K562 (cell line): Measurements from ENCODE around the gene EFHB. TPM values are rescaled to one million over a fixed set of nuclear protein-coding genes. Genes with fewer than 3 reads are reported as not detected.

Source experiments
- C11orf30 ChIP-seq: fragments of 450-650 bp; IDR thresholded peaks from 2 replicates; pipeline ENCODE4 v1.6.1; 2016; ENCODE audit warnings: low read depth, mild to moderate bottlenecking
- MECOM ChIP-seq: fragments of 250-450 bp; sonication (Bioruptor Pico); IDR thresholded peaks from 2 replicates; pipeline ENCODE4 v1.8.0; 2022; ENCODE audit warnings: inconsistent platforms
- MTA1 ChIP-seq: fragments of 450-650 bp; IDR thresholded peaks from 2 replicates; pipeline ENCODE4 v1.6.1; 2017; ENCODE audit warnings: borderline replicate concordance
- MTA2 ChIP-seq: fragments of 450-650 bp; IDR thresholded peaks from 2 replicates; pipeline ENCODE4 v1.6.1; 2016; ENCODE audit warnings: low read depth
- NFE2 ChIP-seq: IDR thresholded peaks from 2 replicates; pipeline ENCODE4 v1.6.1; 2014; ENCODE audit warnings: antibody characterized with exemption, low read depth
- PHF8 ChIP-seq: fragments of 200-600 bp; sonication (generic); IDR thresholded peaks from 2 replicates; pipeline ENCODE4 v1.6.1; 2012; ENCODE audit warnings: mixed run types, mild to moderate bottlenecking, inconsistent platforms, low read length, moderate library complexity, borderline replicate concordance
- PML ChIP-seq: IDR thresholded peaks from 2 replicates; pipeline ENCODE4 v1.6.1; 2012; ENCODE audit warnings: low read length, inconsistent platforms
- RFX5 ChIP-seq: IDR thresholded peaks from 2 replicates; pipeline ENCODE4 v1.6.1; 2011; ENCODE audit warnings: low read depth, mild to moderate bottlenecking, improper control_type of control experiment, low read length
- SIN3A ChIP-seq, 2 experiments: fragments of 150-350 bp in 1 of 2; IDR thresholded peaks; 2 replicates each; pipeline ENCODE4 v1.6.1; 2011 to 2016; ENCODE audit warnings: borderline replicate concordance in 2 of 2, low read depth in 2 of 2, low read length in 2 of 2, mild to moderate bottlenecking in 2 of 2, moderate library complexity in 2 of 2; ENCODE audit not compliant: control insufficient read depth in 1 of 2
- TOE1 ChIP-seq, 2 experiments: fragments of 450-650 bp in 1 of 2; sonication (generic) in 1 of 2; formaldehyde crosslinking in 1 of 2; IDR thresholded peaks; 2 replicates each; pipeline versions ENCODE4 v1.7.1 to v1.8.0; 2016 to 2022; ENCODE audit warnings: borderline replicate concordance in 2 of 2, mild to moderate bottlenecking in 2 of 2, antibody characterized with exemption in 1 of 2, inconsistent platforms in 1 of 2, low read depth in 1 of 2, missing genetic modification reagents in 1 of 2, moderate library complexity in 1 of 2
- ZNF140 ChIP-seq: fragments of 250-450 bp; sonication (Bioruptor Pico); IDR thresholded peaks from 2 replicates; pipeline ENCODE4 v1.8.0; 2021; ENCODE audit warnings: moderate library complexity, mild to moderate bottlenecking, inconsistent platforms
- ZNF263 ChIP-seq: sonication (generic); formaldehyde crosslinking; IDR thresholded peaks from 2 replicates; pipeline ENCODE4 v1.8.0; 2022; ENCODE audit warnings: mild to moderate bottlenecking, missing genetic modification reagents, borderline replicate concordance
- ZNF75A ChIP-seq: fragments of 450-650 bp; formaldehyde crosslinking; IDR thresholded peaks from 2 replicates; pipeline ENCODE4 v1.4.0; 2020; ENCODE audit warnings: mild to moderate bottlenecking
- ZNF764 ChIP-seq: fragments of 250-450 bp; sonication (Bioruptor Pico); IDR thresholded peaks from 2 replicates; pipeline ENCODE4 v1.4.0; 2020; ENCODE audit warnings: low read depth, mild to moderate bottlenecking, moderate library complexity
- polyA plus RNA-seq, 8 experiments: library from polyadenylated mRNA; depleted of rRNA in 4 of 8; stranded (reverse) in 5 of 8; unstranded in 3 of 8; fragments of >200 nt; fragmentation: Nextera tagmentation in 2 of 8; fragmentation: Illumina TruSeq in 1 of 8; extraction: Ambion mirVana in 2 of 8; extraction: Trizol in 1 of 8; gene quantifications; 2 replicates each; pipeline versions ENCODE4 v1.2.1 to v1.2.3, GENCODE V29; 2011 to 2014; ENCODE audit warnings: inconsistent platforms in 1 of 8, missing spikeins in 1 of 8
- total RNA-seq, 7 experiments: library from RNA; depleted of rRNA in 6 of 7; stranded (reverse); fragments of >200 nt in 6 of 7; fragmentation: Illumina TruSeq in 2 of 7; extraction: Trizol in 2 of 7; gene quantifications; 2 replicates each; pipeline versions ENCODE4 v1.2.1 to v1.2.3, GENCODE V29; 2011 to 2021; ENCODE audit warnings: low replicate concordance in 1 of 7
- TF ChIP-seq, protein P1 (sequence below): fragments of 250-450 bp; sonication (Bioruptor Pico); IDR thresholded peaks from 2 replicates; pipeline ENCODE4 v1.4.0; 2020; ENCODE audit warnings: mild to moderate bottlenecking, moderate library complexity
- TF ChIP-seq, protein P2 (sequence below), 2 experiments: fragments of 200-800 bp in 1 of 2; sonication (Bioruptor generic) in 1 of 2; sonication (generic) in 1 of 2; formaldehyde crosslinking in 1 of 2; IDR thresholded peaks in 1 of 2; conservative IDR thresholded peaks in 1 of 2; 2 replicates each; pipeline versions ENCODE4 v1.5.0 to v1.6.1; 2016 to 2020; ENCODE audit warnings: missing compliant biosample characterization in 1 of 2, missing genetic modification characterization in 1 of 2, missing genetic modification reagents in 1 of 2
- TF ChIP-seq, protein P3 (sequence below): fragments of 250-450 bp; sonication (Bioruptor Pico); IDR thresholded peaks from 2 replicates; pipeline ENCODE4 v1.9.0; 2021; ENCODE audit warnings: mild to moderate bottlenecking, inconsistent platforms

The EFHB gene
- total and polyA plus RNA-seq, 9 of the 15 experiments (the other 6 are each of a cell fraction or from before 2014, with no cell fraction given), result 1.5 to 4.0 (median 1.8) TPM

DNA sequence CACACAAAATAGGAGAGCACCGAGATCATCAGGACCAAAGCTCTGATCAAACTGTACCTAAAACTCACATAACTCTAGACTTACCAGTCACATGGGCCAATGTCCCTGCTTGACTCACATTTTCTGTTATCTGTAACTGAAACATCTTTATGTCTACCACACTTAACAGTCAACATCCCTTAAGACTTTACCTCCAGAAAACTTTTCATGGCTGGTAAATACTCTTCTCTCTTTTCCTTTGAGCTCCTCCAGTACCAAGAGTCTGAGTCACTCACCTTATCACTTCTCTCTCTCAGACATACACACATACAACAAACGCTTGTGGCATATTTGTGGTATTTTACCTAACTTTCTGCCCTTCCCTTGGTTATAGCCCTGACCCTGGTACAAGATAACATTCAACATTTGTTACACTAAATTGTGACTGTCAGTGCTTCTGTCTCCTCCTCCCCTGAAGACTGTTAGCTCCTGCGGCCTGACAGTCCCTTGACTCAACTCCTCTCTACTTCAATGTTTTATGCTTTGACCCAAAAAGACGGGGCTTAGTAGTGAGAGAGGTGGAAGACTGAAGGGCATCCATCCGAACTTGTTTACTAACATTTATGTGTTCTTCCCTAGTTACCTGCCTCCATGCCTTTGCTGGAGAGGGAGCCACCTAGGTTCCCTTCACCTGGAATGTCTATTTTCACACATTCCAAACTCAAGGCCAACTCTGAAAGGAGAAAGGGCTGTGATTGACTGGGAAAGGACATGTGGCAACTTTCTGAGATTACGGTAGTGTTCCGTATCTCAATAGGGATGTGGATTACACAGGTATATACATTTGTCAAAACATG is 3.7 kb upstream of the EFHB start (continued):
- TF ChIP-seq, protein P1, sequence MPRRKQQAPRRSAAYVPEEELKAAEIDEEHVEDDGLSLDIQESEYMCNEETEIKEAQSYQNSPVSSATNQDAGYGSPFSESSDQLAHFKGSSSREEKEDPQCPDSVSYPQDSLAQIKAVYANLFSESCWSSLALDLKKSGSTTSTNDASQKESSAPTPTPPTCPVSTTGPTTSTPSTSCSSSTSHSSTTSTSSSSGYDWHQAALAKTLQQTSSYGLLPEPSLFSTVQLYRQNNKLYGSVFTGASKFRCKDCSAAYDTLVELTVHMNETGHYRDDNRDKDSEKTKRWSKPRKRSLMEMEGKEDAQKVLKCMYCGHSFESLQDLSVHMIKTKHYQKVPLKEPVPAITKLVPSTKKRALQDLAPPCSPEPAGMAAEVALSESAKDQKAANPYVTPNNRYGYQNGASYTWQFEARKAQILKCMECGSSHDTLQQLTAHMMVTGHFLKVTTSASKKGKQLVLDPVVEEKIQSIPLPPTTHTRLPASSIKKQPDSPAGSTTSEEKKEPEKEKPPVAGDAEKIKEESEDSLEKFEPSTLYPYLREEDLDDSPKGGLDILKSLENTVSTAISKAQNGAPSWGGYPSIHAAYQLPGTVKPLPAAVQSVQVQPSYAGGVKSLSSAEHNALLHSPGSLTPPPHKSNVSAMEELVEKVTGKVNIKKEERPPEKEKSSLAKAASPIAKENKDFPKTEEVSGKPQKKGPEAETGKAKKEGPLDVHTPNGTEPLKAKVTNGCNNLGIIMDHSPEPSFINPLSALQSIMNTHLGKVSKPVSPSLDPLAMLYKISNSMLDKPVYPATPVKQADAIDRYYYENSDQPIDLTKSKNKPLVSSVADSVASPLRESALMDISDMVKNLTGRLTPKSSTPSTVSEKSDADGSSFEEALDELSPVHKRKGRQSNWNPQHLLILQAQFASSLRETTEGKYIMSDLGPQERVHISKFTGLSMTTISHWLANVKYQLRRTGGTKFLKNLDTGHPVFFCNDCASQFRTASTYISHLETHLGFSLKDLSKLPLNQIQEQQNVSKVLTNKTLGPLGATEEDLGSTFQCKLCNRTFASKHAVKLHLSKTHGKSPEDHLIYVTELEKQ, result no peak
- TF ChIP-seq, protein P2, sequence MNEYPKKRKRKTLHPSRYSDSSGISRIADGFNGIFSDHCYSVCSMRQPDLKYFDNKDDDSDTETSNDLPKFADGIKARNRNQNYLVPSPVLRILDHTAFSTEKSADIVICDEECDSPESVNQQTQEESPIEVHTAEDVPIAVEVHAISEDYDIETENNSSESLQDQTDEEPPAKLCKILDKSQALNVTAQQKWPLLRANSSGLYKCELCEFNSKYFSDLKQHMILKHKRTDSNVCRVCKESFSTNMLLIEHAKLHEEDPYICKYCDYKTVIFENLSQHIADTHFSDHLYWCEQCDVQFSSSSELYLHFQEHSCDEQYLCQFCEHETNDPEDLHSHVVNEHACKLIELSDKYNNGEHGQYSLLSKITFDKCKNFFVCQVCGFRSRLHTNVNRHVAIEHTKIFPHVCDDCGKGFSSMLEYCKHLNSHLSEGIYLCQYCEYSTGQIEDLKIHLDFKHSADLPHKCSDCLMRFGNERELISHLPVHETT (CRISPR knock-in tag; conservative IDR thresholded peaks at IDR 0.05 in 1 of 2, IDR thresholded peaks at IDR 0.05 in 1 of 2), result peak in 1 of 2 experiments; percentile 51; a peak in 1 of 4 replicates
- TF ChIP-seq PML (peak; percentile 64; the same call in 1 of the 2 replicates), ZNF140 (no peak), RFX5 (no peak), NFE2 (peak; percentile 57), ZNF764 (CRISPR knock-in tag) (no peak), MTA2 (peak; percentile 52), ZNF75A (CRISPR knock-in tag) (0 out of 2 replicates have a peak, but pooled peaks have one; percentile 37), TOE1 (IDR thresholded peaks at IDR 0.05; ENCODE audit: borderline replicate concordance) (0 out of 2 replicates have a peak, but pooled peaks have one; percentile 56), TOE1 (CRISPR knock-in tag; IDR thresholded peaks at IDR 0.05; ENCODE audit: borderline replicate concordance, low read depth) (no peak), MECOM (CRISPR knock-in tag) (no peak), SIN3A (IDR thresholded peaks at IDR 0.05; ENCODE audit: borderline replicate concordance in 2 of 2, control insufficient read depth in 1 of 2, low read depth in 2 of 2, low read length in 2 of 2) (no peak), C11orf30 (no peak), MTA1 (peak; percentile 53; the same call in 1 of the 2 replicates), ZNF263 (CRISPR knock-in tag) (no peak), PHF8 (no peak)
- TF ChIP-seq, protein P3, sequence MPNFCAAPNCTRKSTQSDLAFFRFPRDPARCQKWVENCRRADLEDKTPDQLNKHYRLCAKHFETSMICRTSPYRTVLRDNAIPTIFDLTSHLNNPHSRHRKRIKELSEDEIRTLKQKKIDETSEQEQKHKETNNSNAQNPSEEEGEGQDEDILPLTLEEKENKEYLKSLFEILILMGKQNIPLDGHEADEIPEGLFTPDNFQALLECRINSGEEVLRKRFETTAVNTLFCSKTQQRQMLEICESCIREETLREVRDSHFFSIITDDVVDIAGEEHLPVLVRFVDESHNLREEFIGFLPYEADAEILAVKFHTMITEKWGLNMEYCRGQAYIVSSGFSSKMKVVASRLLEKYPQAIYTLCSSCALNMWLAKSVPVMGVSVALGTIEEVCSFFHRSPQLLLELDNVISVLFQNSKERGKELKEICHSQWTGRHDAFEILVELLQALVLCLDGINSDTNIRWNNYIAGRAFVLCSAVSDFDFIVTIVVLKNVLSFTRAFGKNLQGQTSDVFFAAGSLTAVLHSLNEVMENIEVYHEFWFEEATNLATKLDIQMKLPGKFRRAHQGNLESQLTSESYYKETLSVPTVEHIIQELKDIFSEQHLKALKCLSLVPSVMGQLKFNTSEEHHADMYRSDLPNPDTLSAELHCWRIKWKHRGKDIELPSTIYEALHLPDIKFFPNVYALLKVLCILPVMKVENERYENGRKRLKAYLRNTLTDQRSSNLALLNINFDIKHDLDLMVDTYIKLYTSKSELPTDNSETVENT (CRISPR knock-in tag), result no peak
